Adipocyte (in vitro differentiated cells): ENCODE results near the gene SLC9C1.
A peak's percentile ranks its signal among the peaks of the same experiment; 100 is the strongest.
"Not testable (repeated sequence)": the region's sequence is repeated elsewhere in the genome, so short reads cannot be mapped to it uniquely, and the experiment has no call there.

Experiments used
- DNase-seq: peaks from one replicate; pipeline ENCODE4 v3.0.0-alpha.2; 2015; ENCODE audit warnings: low read depth
- H3K27me3 ChIP-seq: replicated peaks from 2 replicates; pipeline ENCODE4 v1.7.0; 2013; ENCODE audit warnings: mild to moderate bottlenecking, low read length, moderate library complexity; ENCODE audit not compliant: control insufficient read depth, insufficient read depth
- H3K36me3 ChIP-seq: 2 replicates; pipeline ENCODE4 v1.7.0; 2013; ENCODE audit warnings: low read length, mild to moderate bottlenecking, moderate library complexity; ENCODE audit not compliant: control insufficient read depth, insufficient read depth, severe bottlenecking
- H3K4me1 ChIP-seq: 2 replicates; pipeline ENCODE4 v1.7.0; 2013; ENCODE audit warnings: mild to moderate bottlenecking, low read length, moderate library complexity; ENCODE audit not compliant: control insufficient read depth, insufficient read depth
- H3K4me3 ChIP-seq: 2 replicates; pipeline ENCODE4 v1.7.0; 2013; ENCODE audit warnings: mild to moderate bottlenecking, low read length, moderate library complexity
- H3K9ac ChIP-seq: 2 replicates; pipeline ENCODE4 v1.7.0; 2013; ENCODE audit warnings: mild to moderate bottlenecking, low read length, moderate library complexity
- H3K9me3 ChIP-seq: 2 replicates; pipeline ENCODE4 v1.7.0; 2013; ENCODE audit warnings: mild to moderate bottlenecking, low read length, moderate library complexity; ENCODE audit not compliant: control insufficient read depth

Gene SLC9C1

GRCh38 chr3:112247900-112248299, 46.1 kb downstream of the SLC9C1 start:
- H3K36me3 ChIP-seq, result no peaks in the 10 kb centered on the region
- no peak overlapping the region for H3K9ac ChIP-seq
- H3K27me3 ChIP-seq, result no peaks in the 10 kb centered on the region
- H3K4me1 ChIP-seq, result no peaks in the 10 kb centered on the region
- no peak overlapping the region for H3K4me3 ChIP-seq
- no peak for DNase-seq
- peaks cover 2% of the 10 kb centered on the region for H3K9me3 ChIP-seq

GRCh38 chr3:112247350-112247749, 46.7 kb downstream of the SLC9C1 start:
- Histone ChIP-seq H3K27me3 (no peaks in the 10 kb centered on the region), H3K36me3 (no peaks in the 10 kb centered on the region), H3K4me3 (no peak overlapping the region), H3K4me1 (no peaks in the 10 kb centered on the region), H3K9ac (no peak overlapping the region), H3K9me3 (peaks cover 2% of the 10 kb centered on the region)
- no peak for DNase-seq

- no peaks in the 10 kb centered on the region for H3K36me3 ChIP-seq
- no peak overlapping the region for H3K4me3 ChIP-seq
- H3K27me3 ChIP-seq, result no peaks in the 10 kb centered on the region
- no peak overlapping the region for H3K9ac ChIP-seq
- H3K4me1 ChIP-seq, result no peaks in the 10 kb centered on the region
- DNase-seq, result no peak
- peaks cover 2% of the 10 kb centered on the region for H3K9me3 ChIP-seq
Observed at GRCh38 chr3:112233083-112233482, 60.9 kb downstream of the SLC9C1 start.

GRCh38 chr3:112231727-112232126, 62.3 kb downstream of the SLC9C1 start:
- H3K36me3 ChIP-seq, result no peaks in the 10 kb centered on the region
- DNase-seq, result no peak
- H3K9me3 ChIP-seq, result peaks cover 6% of the 10 kb centered on the region
- H3K9ac ChIP-seq, result no peak overlapping the region
- no peak overlapping the region for H3K4me3 ChIP-seq
- H3K4me1 ChIP-seq, result no peaks in the 10 kb centered on the region
- no peaks in the 10 kb centered on the region for H3K27me3 ChIP-seq

- H3K9ac ChIP-seq, result no peak overlapping the region
- no peaks in the 10 kb centered on the region for H3K36me3 ChIP-seq
- no peak for DNase-seq
- H3K27me3 ChIP-seq, result no peaks in the 10 kb centered on the region
- no peaks in the 10 kb centered on the region for H3K4me1 ChIP-seq
- H3K9me3 ChIP-seq, result peaks cover 22% of the 10 kb centered on the region
- H3K4me3 ChIP-seq, result no peak overlapping the region
Observed at GRCh38 chr3:112230033-112230432, 64.0 kb downstream of the SLC9C1 start.

- peaks cover 27% of the 10 kb centered on the region for H3K9me3 ChIP-seq
- no peaks in the 10 kb centered on the region for H3K36me3 ChIP-seq
- no peak for DNase-seq
- H3K4me3 ChIP-seq, result no peak overlapping the region
- H3K4me1 ChIP-seq, result no peaks in the 10 kb centered on the region
- H3K9ac ChIP-seq, result no peak overlapping the region
- no peaks in the 10 kb centered on the region for H3K27me3 ChIP-seq
Observed at GRCh38 chr3:112228786-112229185, 65.2 kb downstream of the SLC9C1 start.

GRCh38 chr3:112200317-112200666, 93.7 kb downstream of the SLC9C1 start:
- Histone ChIP-seq H3K27me3 (no peaks in the 10 kb centered on the region), H3K36me3 (no peaks in the 10 kb centered on the region), H3K4me3 (no peak overlapping the region), H3K9ac (no peak overlapping the region), H3K4me1 (no peaks in the 10 kb centered on the region), H3K9me3 (peaks cover under 1% of the 10 kb centered on the region)
- DNase-seq, result no peak

- H3K27me3 ChIP-seq, result no peaks in the 10 kb centered on the region
- no peaks in the 10 kb centered on the region for H3K4me1 ChIP-seq
- peaks cover 6% of the 10 kb centered on the region for H3K9me3 ChIP-seq
- no peak overlapping the region for H3K9ac ChIP-seq
- H3K4me3 ChIP-seq, result no peak overlapping the region
- no peak for DNase-seq
- H3K36me3 ChIP-seq, result no peaks in the 10 kb centered on the region
Observed at GRCh38 chr3:112199622-112200316, 94.2 kb downstream of the SLC9C1 start.

- H3K27me3 ChIP-seq, result no peaks in the 10 kb centered on the region
- no peaks in the 10 kb centered on the region for H3K4me1 ChIP-seq
- H3K36me3 ChIP-seq, result no peaks in the 10 kb centered on the region
- H3K4me3 ChIP-seq, result no peak overlapping the region
- H3K9ac ChIP-seq, result no peak overlapping the region
- peaks cover 13% of the 10 kb centered on the region for H3K9me3 ChIP-seq
- no peak for DNase-seq
Observed at GRCh38 chr3:112197131-112197530, 96.9 kb downstream of the SLC9C1 start.

- H3K4me1 ChIP-seq, result no peaks in the 10 kb centered on the region
- H3K27me3 ChIP-seq, result no peaks in the 10 kb centered on the region
- no peak for DNase-seq
- no peak overlapping the region for H3K4me3 ChIP-seq
- no peaks in the 10 kb centered on the region for H3K9me3 ChIP-seq
- H3K9ac ChIP-seq, result no peak overlapping the region
- no peaks in the 10 kb centered on the region for H3K36me3 ChIP-seq
Observed at GRCh38 chr3:112187300-112187699, 106.7 kb downstream of the SLC9C1 start.

- not testable (repeated sequence) for H3K27me3 ChIP-seq, H3K4me1 ChIP-seq, H3K36me3 ChIP-seq, DNase-seq, H3K9ac ChIP-seq, H3K9me3 ChIP-seq
- H3K4me3 ChIP-seq, result peak overlapping the region; percentile 61
Observed at GRCh38 chr3:112185423-112186035, 108.5 kb downstream of the SLC9C1 start.

- H3K36me3 ChIP-seq, result no peaks in the 10 kb centered on the region
- DNase-seq, result no peak
- H3K27me3 ChIP-seq, result peaks cover 4% of the 10 kb centered on the region
- H3K4me3 ChIP-seq, result no peak overlapping the region
- H3K9me3 ChIP-seq, result no peaks in the 10 kb centered on the region
- H3K4me1 ChIP-seq, result no peaks in the 10 kb centered on the region
- no peak overlapping the region for H3K9ac ChIP-seq
Observed at GRCh38 chr3:112175646-112176045, 118.4 kb downstream of the SLC9C1 start.
